Parathyroid adenoma (tissue), 2 donors: ENCODE measurements around the gene GLRA2.

Source experiments
- H2AFZ ChIP-seq: fragments of 300-600 bp; sonication (generic); one replicate; pipeline ENCODE4 v1.7.0; 2017; ENCODE audit warnings: antibody characterized with exemption, mild to moderate bottlenecking
- H3K27ac ChIP-seq: fragments of 300-600 bp; sonication (generic); one replicate; pipeline ENCODE4 v1.7.0; 2017
- H3K27me3 ChIP-seq: fragments of 300-600 bp; sonication (generic); one replicate; pipeline ENCODE4 v1.7.0; 2017; ENCODE audit warnings: low read length; ENCODE audit not compliant: control insufficient read depth, insufficient read depth
- H3K36me3 ChIP-seq: fragments of 300-600 bp; sonication (generic); one replicate; pipeline ENCODE4 v1.7.0; 2017; ENCODE audit warnings: low read length; ENCODE audit not compliant: control insufficient read depth, insufficient read depth
- H3K4me1 ChIP-seq: fragments of 300-600 bp; sonication (generic); one replicate; pipeline ENCODE4 v1.7.0; 2017; ENCODE audit warnings: control low read depth
- H3K4me2 ChIP-seq: fragments of 300-600 bp; sonication (generic); one replicate; pipeline ENCODE4 v1.7.0; 2017; ENCODE audit warnings: low read length
- H3K4me3 ChIP-seq: fragments of 300-600 bp; sonication (generic); one replicate; pipeline ENCODE4 v1.7.0; 2017; ENCODE audit warnings: low read depth, low read length
- H3K79me2 ChIP-seq: fragments of 300-600 bp; sonication (generic); one replicate; pipeline ENCODE4 v1.7.0; 2017; ENCODE audit warnings: control low read depth
- H3K9ac ChIP-seq: fragments of 300-600 bp; sonication (generic); one replicate; pipeline ENCODE4 v1.7.0; 2017; ENCODE audit warnings: mild to moderate bottlenecking
- H3K9me3 ChIP-seq: fragments of 300-600 bp; sonication (generic); one replicate; pipeline ENCODE4 v1.7.0; 2017; ENCODE audit warnings: low read length; ENCODE audit not compliant: control insufficient read depth
- TF ChIP-seq, protein P1 (sequence below): fragments of 300-600 bp; sonication (generic); IDR thresholded peaks from one replicate; pipeline ENCODE4 v1.7.0; 2017; ENCODE audit warnings: antibody characterized with exemption, mild to moderate bottlenecking
- donor health status: primary hyperparathyroidism.

The GLRA2 gene

GRCh38 chrX:14546190-14546589 is 16.9 kb downstream of the GLRA2 start:
- H3K4me1 ChIP-seq: no peaks in the 10 kb centered on the region

GRCh38 chrX:14554131-14554715 is 24.9 kb downstream of the GLRA2 start:
- Histone ChIP-seq H3K4me3 (no peak overlapping the region), H2AFZ (no peak overlapping the region), H3K9ac (no peak overlapping the region), H3K79me2 (no peaks in the 10 kb centered on the region), H3K9me3 (no peaks in the 10 kb centered on the region), H3K4me1 (no peaks in the 10 kb centered on the region), H3K36me3 (no peaks in the 10 kb centered on the region), H3K4me2 (no peak overlapping the region), H3K27ac (no peak overlapping the region), H3K27me3 (no peaks in the 10 kb centered on the region)
- TF ChIP-seq, protein P1, sequence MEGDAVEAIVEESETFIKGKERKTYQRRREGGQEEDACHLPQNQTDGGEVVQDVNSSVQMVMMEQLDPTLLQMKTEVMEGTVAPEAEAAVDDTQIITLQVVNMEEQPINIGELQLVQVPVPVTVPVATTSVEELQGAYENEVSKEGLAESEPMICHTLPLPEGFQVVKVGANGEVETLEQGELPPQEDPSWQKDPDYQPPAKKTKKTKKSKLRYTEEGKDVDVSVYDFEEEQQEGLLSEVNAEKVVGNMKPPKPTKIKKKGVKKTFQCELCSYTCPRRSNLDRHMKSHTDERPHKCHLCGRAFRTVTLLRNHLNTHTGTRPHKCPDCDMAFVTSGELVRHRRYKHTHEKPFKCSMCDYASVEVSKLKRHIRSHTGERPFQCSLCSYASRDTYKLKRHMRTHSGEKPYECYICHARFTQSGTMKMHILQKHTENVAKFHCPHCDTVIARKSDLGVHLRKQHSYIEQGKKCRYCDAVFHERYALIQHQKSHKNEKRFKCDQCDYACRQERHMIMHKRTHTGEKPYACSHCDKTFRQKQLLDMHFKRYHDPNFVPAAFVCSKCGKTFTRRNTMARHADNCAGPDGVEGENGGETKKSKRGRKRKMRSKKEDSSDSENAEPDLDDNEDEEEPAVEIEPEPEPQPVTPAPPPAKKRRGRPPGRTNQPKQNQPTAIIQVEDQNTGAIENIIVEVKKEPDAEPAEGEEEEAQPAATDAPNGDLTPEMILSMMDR: no peak

More at GRCh38 chrX:14546190-14546589, 16.9 kb downstream of the GLRA2 start:
- H3K36me3 ChIP-seq: no peaks in the 10 kb centered on the region
- no peak overlapping the region for H2AFZ ChIP-seq
- H3K27me3 ChIP-seq: no peaks in the 10 kb centered on the region
- TF ChIP-seq, protein P1: no peak
- H3K9me3 ChIP-seq: no peaks in the 10 kb centered on the region
- H3K4me2 ChIP-seq: no peak overlapping the region
- no peak overlapping the region for H3K9ac ChIP-seq
- H3K27ac ChIP-seq: no peak overlapping the region
- no peaks in the 10 kb centered on the region for H3K79me2 ChIP-seq
- no peak overlapping the region for H3K4me3 ChIP-seq

DNA sequence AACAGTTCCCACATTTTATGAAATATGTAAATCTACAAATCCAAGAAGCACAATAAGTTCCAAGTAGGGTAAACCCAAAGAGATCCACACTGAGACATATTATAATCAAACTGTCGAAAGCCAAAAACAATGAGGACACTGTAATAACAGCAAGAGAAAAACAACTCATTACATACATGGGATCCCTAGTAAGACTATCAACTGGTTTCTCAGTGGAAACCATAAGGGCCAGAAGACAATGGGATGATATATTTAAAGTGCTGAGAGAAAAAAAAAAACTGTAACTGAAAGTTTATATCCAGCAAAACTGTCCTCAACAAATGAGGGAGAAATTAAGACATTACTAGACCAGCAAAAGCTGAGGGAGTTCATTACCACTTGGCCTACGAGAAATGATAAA is 34.7 kb downstream of the GLRA2 start:
- Histone ChIP-seq H3K27me3 (no peaks in the 10 kb centered on the region), H2AFZ (no peak overlapping the region), H3K4me2 (no peak overlapping the region), H3K36me3 (no peaks in the 10 kb centered on the region), H3K9ac (no peak overlapping the region), H3K4me1 (no peaks in the 10 kb centered on the region), H3K27ac (no peak overlapping the region), H3K4me3 (no peak overlapping the region), H3K79me2 (no peaks in the 10 kb centered on the region), H3K9me3 (no peaks in the 10 kb centered on the region)
- TF ChIP-seq, protein P1: no peak

DNA sequence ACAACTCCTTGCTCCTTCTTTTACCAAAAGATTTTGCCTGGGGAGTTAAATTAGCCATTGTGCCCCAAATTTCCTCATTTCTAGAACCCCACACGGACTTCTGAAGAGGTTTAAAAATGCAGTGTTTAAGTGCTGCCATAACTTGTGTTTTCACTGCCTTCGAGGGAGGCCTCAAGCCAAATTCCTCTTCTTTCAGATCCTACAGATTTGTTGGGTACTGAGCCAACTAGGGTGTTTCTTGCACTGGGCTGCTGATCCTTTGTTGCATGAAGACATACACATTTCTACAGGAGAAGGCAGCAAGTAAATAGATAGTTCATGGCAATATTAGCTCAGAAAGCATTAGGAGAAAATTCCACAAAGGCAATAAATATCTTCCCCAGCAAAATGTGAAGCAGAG is 43.8 kb downstream of the GLRA2 start:
- no peak overlapping the region for H3K4me3 ChIP-seq
- H3K4me1 ChIP-seq: no peaks in the 10 kb centered on the region
- TF ChIP-seq, protein P1: no peak
- no peak overlapping the region for H3K9ac ChIP-seq
- H3K4me2 ChIP-seq: no peak overlapping the region
- no peak overlapping the region for H2AFZ ChIP-seq
- H3K27me3 ChIP-seq: no peaks in the 10 kb centered on the region
- H3K9me3 ChIP-seq: no peaks in the 10 kb centered on the region
- no peak overlapping the region for H3K27ac ChIP-seq
- H3K79me2 ChIP-seq: no peaks in the 10 kb centered on the region
- H3K36me3 ChIP-seq: no peaks in the 10 kb centered on the region

DNA sequence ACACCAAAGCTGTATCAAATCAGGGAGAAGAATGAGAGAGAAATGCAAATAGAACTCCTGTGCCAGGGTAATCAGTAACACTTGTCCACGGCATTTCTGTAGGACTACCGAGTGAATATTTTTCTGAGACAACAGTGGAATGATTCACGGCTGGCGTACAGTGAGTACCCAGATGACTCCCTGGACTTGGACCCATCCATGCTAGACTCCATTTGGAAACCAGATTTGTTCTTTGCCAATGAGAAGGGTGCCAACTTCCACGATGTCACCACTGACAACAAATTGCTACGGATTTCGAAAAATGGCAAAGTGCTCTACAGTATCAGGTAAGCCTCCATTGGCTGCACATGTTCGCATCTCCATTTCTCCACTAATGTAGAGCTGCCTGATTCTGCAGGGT is 51.7 kb downstream of the GLRA2 start:
- H3K9ac ChIP-seq: no peak overlapping the region

More for the DNA sequence above, 51.7 kb downstream of the GLRA2 start:
- Histone ChIP-seq H3K4me1 (no peaks in the 10 kb centered on the region), H3K4me2 (no peak overlapping the region), H3K4me3 (no peak overlapping the region), H3K79me2 (no peaks in the 10 kb centered on the region), H2AFZ (no peak overlapping the region), H3K9me3 (no peaks in the 10 kb centered on the region), H3K27me3 (no peaks in the 10 kb centered on the region), H3K27ac (no peak overlapping the region), H3K36me3 (no peaks in the 10 kb centered on the region)
- TF ChIP-seq, protein P1: no peak
